ENCODE measurements around the gene TBC1D5. TPM values are rescaled to one million over a fixed set of nuclear protein-coding genes. Genes with fewer than 3 reads are reported as not detected.

Gene TBC1D5
- total and polyA plus RNA-seq, 10 donors: 6.4 to 140 (median 97.1) TPM

DNA sequence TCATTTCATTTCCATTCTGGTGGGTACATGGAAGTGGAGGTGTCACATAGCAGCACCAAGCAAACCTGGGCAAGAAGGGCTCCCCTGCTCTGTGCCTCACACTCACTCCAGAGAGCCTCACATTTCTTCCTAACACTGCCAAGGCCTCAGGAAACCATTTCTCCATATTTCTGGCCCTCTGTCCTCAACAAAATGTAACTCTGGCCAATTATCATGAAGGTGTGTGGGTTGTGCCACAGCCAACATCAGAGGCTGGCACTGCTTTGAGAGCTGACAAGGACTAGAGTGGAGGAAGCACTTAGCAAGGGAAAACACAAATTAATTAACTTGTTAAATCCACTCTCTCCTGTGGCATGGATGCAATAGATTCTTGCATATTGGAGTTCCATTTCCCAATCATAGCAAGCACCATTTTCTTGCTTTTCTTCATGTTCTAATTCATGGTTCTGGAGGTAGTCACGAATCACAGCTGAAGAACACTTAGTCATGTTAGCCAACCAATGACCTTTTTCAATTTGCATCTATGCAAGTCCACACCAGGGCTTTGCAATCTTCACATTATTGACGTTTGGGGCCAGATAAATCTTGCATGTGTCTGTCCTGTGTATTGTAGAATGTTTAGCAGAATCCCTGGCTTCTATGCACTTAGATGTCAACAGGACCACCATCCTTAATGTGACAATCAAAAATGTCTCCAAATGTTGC is 616.5 kb downstream of the TBC1D5 start:
- Histone ChIP-seq H3K9me3 (peaks cover 0 to 12% (median 0%) of the 10 kb centered on the region in 8 donors), H3K27me3 (replicated peaks in 1 of 7) (no peaks in the 10 kb centered on the region), H3K36me3 (no peaks in the 10 kb centered on the region), H3K4me3 (no peak overlapping the region), H3K27ac (no peak overlapping the region), H3K4me1 (no peaks in the 10 kb centered on the region)
- WGBS, 5 donors: 72 to 89% (median 81%) methylated on average over 2 of the region's 2 CpGs
- TF ChIP-seq POLR2A (IDR thresholded peaks at IDR 0.05) (no peak), POLR2AphosphoS5 (IDR thresholded peaks at IDR 0.05) (no peak)
- TF ChIP-seq, protein P1, sequence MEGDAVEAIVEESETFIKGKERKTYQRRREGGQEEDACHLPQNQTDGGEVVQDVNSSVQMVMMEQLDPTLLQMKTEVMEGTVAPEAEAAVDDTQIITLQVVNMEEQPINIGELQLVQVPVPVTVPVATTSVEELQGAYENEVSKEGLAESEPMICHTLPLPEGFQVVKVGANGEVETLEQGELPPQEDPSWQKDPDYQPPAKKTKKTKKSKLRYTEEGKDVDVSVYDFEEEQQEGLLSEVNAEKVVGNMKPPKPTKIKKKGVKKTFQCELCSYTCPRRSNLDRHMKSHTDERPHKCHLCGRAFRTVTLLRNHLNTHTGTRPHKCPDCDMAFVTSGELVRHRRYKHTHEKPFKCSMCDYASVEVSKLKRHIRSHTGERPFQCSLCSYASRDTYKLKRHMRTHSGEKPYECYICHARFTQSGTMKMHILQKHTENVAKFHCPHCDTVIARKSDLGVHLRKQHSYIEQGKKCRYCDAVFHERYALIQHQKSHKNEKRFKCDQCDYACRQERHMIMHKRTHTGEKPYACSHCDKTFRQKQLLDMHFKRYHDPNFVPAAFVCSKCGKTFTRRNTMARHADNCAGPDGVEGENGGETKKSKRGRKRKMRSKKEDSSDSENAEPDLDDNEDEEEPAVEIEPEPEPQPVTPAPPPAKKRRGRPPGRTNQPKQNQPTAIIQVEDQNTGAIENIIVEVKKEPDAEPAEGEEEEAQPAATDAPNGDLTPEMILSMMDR (IDR thresholded peaks at IDR 0.05 in 8 of 11, conservative IDR thresholded peaks at IDR 0.05 in 3 of 11): no peak
- DNase-seq: no peak
- intact Hi-C loops (cut with DNase I; ENCODE audit: low total_unique reads): no loop called here

GRCh38 chr3:17122758-17123157 is 619.7 kb downstream of the TBC1D5 start:
- no peaks in the 10 kb centered on the region for H3K4me1 ChIP-seq
- no peak overlapping the region for H3K27ac ChIP-seq
- H3K27me3 ChIP-seq (replicated peaks in 1 of 7): no peaks in the 10 kb centered on the region
- no peak for DNase-seq
- no peak for TF ChIP-seq POLR2A (IDR thresholded peaks at IDR 0.05)
- TF ChIP-seq, protein P1 (IDR thresholded peaks at IDR 0.05 in 8 of 11, conservative IDR thresholded peaks at IDR 0.05 in 3 of 11): no peak
- TF ChIP-seq POLR2AphosphoS5 (IDR thresholded peaks at IDR 0.05): no peak
- intact Hi-C loops (cut with DNase I; ENCODE audit: low total_unique reads): no loop called here
- no peaks in the 10 kb centered on the region for H3K36me3 ChIP-seq
- H3K4me3 ChIP-seq: no peak overlapping the region
- 92 to 94% (median 93%) methylated on average over 3 of the region's 3 CpGs for WGBS, 5 donors
- peaks cover 0 to 6% (median 0%) of the 10 kb centered on the region in 8 donors for H3K9me3 ChIP-seq

DNA sequence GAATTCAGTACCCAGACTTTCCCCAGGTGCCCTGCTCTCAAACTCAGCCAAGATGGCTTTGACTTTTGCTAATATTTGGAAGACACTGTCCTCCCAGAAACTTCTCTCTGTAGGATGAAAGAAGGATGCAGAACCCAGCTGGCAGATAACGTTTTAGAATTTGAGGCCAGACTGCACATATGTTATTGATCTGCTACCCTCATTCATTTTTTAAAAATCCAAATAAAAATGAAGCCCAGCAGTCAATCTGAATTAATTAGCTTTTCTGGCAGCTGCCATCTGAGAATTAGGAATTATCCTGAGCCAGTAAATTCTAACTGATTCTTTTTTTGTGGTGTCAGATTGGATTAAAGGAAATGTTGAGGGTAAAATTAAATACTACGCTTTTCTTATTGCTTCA is 621.1 kb downstream of the TBC1D5 start:
- intact Hi-C loops (cut with DNase I; ENCODE audit: low total_unique reads): no loop called here
- TF ChIP-seq, protein P1 (IDR thresholded peaks at IDR 0.05 in 8 of 11, conservative IDR thresholded peaks at IDR 0.05 in 3 of 11): no peak
- TF ChIP-seq POLR2AphosphoS5 (IDR thresholded peaks at IDR 0.05): no peak
- no peak for TF ChIP-seq POLR2A (IDR thresholded peaks at IDR 0.05)
- 85 to 93% (median 88%) methylated on average over 2 of the region's 2 CpGs for WGBS, 5 donors
- H3K27me3 ChIP-seq (replicated peaks in 1 of 7): no peaks in the 10 kb centered on the region
- no peak overlapping the region for H3K4me3 ChIP-seq
- no peak overlapping the region for H3K27ac ChIP-seq
- H3K36me3 ChIP-seq: no peaks in the 10 kb centered on the region
- DNase-seq: no peak
- H3K4me1 ChIP-seq: no peaks in the 10 kb centered on the region
- H3K9me3 ChIP-seq: peaks cover 0 to 6% (median 0%) of the 10 kb centered on the region in 8 donors

- DNase-seq: no peak
- no peak overlapping the region for H3K4me3 ChIP-seq
- H3K4me1 ChIP-seq: no peaks in the 10 kb centered on the region
- H3K27ac ChIP-seq: no peak overlapping the region
- H3K27me3 ChIP-seq (replicated peaks in 1 of 7): no peaks in the 10 kb centered on the region
- H3K36me3 ChIP-seq: no peaks in the 10 kb centered on the region
- TF ChIP-seq POLR2AphosphoS5 (IDR thresholded peaks at IDR 0.05) (no peak), POLR2A (IDR thresholded peaks at IDR 0.05) (no peak)
- TF ChIP-seq, protein P1 (IDR thresholded peaks at IDR 0.05 in 8 of 11, conservative IDR thresholded peaks at IDR 0.05 in 3 of 11): no peak
- intact Hi-C loops (cut with DNase I; ENCODE audit: low total_unique reads): no loop called here
- H3K9me3 ChIP-seq: peaks cover 0 to 8% (median 0%) of the 10 kb centered on the region in 8 donors
- 92 to 97% (median 96%) methylated on average over 4 of the region's 4 CpGs for WGBS, 5 donors
Measured at GRCh38 chr3:17120115-17120514, 622.3 kb downstream of the TBC1D5 start.
